HG03108 (cell line): ENCODE results near the gene LRRC36.
"Not testable (repeated sequence)": the region's sequence is repeated elsewhere in the genome, so short reads cannot be mapped to it uniquely, and the experiment has no call there.

Source experiments
- ATAC-seq: cut with Tn5 transposase; IDR thresholded peaks from one replicate; pipeline ENCODE4 v1.9.1; 2021; ENCODE audit warnings: moderate library complexity; ENCODE audit not compliant: unreplicated experiment

Gene LRRC36

DNA sequence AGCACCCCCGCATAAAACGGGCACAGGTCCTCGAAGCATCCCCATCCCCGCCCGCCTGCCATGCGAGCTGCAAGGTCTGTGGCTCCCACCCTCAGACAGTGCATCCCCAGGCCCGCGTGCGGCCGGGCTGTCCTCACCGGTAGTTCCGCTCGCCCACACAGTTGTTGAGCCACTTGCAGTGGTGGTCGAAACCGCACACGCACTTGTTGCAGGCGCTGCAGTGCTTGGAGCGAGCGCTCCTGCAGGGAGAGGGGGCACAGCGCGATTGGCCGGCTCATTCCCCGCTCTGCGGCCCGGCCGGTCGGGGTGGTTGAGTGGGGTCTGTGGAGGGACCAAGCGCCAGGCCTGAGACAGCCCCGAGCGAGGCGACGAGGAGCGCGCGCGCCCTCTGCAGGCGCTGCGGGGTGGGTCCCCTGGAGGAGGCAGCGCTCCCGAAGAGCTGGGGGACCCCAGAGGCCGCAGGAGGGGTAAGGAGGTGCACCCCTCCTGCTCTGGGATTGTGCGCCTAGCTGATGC is 72.7 kb downstream of the LRRC36 start:
- ATAC-seq: no peak

- ATAC-seq: no peak
Measured at GRCh38 chr16:67399749-67400704, 73.4 kb downstream of the LRRC36 start.

GRCh38 chr16:67400901-67401300 is 74.3 kb downstream of the LRRC36 start:
- ATAC-seq: no peak

DNA sequence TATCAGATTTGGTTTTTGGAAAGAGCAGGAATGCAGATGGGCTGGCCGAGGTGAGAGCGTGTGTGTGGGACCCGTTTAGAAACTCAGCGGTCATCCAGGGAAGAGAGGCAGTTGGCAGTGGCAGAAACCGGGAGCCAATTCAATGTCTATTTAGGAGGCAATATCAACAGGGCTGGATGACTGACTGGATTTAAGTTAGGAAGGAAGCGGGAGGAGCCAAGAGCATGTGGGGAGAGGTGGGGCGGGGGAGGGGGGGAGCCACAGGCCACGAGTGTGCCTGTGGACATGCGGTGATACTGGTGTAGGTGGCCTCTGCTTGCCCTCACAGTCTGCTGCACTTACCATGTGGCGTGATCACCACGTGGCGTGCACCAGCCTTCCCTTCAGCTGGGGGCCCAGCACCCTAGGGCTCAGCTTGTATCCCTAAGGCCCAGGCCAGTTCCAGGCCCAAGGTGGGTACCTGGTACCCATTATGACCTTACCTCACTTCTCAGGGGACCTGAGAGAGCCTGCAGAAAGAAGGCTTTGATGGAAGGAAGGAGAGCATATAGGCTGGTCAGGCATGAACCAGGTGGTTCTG is 77.5 kb downstream of the LRRC36 start:
- no peak for ATAC-seq

DNA sequence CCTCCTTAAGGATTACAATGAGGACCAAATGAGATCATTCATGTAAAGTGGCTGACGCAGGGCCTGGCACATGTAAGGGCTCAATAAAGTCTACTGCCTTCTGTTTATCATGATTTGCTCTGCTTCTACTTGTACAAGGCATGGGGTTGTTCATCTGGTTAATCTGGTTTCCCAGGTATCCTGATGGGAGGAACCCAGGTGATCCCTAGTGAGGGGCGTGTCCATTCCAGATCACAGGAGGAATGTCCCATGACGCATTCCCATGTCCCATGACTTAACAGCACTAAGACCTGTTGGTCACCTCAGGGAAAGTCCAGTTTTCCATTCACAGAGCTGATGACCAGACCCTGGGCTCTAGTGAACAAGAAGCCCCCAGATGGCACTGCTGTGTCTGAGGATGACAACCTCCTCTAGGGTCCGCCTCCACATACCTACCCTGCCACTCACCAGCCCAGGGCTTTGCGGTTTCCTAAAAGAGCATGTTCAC is 78.2 kb downstream of the LRRC36 start:
- ATAC-seq: no peak

- no peak for ATAC-seq
Measured at GRCh38 chr16:67405336-67405735, 78.7 kb downstream of the LRRC36 start.

- ATAC-seq: no peak
Measured at GRCh38 chr16:67406111-67406971, 79.7 kb downstream of the LRRC36 start.

DNA sequence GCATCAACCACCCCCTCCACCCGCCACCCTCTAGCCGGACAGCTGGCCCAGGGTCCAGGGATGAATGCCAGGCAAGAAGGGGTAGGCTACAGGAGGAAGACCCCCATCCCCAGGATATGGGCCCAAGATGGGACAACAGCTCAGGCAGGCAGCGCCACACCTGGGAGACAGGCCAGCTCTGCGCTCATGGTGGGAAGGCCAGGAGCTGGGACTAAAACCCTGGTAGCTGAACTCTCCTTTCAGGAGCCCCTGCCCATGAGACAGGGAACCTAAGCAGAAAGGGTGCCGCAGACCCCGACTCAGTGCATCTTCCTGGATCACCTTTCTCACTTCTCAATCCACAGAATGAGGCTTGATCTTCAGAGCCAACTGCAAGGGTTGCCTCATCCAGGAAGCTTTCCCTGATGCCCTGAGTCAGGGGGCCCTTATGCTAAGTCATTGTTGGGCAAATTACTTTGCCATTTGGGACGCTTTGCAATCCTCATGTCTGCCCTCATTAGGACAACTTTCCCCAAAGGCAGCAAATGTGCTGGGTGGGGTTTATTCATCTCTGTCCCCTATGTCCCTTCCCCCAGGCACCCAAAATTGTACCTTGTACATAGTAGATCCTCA is 80.7 kb downstream of the LRRC36 start:
- ATAC-seq: no peak

DNA sequence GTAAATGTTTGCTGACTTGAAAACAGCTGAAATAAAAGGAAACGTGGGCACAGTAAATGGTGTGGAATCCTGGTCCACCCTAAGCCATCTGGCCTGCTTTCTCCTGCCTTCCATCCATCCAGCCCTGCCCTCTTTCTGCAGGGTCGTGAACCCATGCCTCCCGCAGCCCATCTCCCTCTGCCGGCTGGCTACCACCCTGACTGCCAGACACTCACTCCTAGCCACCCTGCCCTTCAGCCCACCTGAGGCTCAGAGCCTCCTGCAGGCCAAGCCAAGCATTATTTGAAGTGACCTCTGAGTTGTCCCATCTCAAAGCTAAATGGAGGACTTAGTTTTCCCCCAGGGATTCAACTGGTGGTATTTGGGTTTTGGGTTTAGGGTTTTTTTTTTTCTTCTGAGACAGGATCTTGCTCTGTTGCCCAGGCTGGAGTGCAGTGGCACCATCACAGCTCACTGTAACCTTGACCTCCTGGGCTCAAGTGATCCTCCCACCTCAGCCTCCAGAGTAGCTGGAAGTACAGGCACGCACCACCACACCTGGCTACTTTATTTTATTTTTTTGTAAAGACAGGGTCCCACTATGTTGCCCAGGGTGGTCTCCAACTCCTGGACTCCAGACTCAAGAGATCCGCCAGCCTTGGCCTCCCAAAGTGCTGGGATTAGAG is 81.3 kb downstream of the LRRC36 start:
- no peak for ATAC-seq

DNA sequence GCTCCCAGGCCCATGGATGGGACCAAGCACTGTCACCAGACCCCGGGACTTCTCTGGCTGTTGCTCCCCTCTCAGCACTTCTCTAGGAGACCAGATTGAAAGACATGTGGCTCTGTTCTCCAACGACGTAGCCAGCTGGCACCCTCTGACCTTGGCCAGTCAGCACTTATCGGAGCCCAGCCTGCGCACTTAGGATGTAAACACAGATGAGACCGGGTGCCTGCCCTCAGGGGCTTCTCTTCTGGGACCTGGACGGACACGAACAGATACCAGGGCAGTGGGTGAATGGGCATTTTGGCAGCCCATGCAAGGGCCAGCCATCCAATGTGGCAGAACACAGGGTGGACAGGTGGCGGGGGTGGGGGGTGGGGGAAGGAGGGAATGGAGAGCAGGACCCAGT is 83.0 kb downstream of the LRRC36 start:
- no peak for ATAC-seq

DNA sequence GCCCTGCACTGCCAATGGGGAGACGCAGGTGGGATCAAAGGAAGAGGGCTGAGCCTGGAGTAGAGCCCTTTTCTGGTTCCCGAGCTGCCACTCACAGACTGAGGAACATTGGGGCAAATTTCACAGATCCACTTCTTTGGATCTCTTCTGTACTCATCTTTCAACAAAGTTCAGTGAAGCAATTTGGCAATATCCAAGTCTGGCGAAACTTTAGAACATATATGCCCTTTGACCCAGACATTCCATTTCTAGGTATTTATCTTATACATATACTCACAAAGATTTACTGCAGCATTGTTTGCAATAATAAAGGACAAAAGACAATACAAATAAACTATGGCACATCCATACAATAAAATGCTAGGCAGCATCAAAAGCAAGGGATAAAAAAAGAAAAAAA is 84.7 kb downstream of the LRRC36 start:
- no peak for ATAC-seq

GRCh38 chr16:67412294-67412693 is 85.7 kb downstream of the LRRC36 start:
- no peak for ATAC-seq

DNA sequence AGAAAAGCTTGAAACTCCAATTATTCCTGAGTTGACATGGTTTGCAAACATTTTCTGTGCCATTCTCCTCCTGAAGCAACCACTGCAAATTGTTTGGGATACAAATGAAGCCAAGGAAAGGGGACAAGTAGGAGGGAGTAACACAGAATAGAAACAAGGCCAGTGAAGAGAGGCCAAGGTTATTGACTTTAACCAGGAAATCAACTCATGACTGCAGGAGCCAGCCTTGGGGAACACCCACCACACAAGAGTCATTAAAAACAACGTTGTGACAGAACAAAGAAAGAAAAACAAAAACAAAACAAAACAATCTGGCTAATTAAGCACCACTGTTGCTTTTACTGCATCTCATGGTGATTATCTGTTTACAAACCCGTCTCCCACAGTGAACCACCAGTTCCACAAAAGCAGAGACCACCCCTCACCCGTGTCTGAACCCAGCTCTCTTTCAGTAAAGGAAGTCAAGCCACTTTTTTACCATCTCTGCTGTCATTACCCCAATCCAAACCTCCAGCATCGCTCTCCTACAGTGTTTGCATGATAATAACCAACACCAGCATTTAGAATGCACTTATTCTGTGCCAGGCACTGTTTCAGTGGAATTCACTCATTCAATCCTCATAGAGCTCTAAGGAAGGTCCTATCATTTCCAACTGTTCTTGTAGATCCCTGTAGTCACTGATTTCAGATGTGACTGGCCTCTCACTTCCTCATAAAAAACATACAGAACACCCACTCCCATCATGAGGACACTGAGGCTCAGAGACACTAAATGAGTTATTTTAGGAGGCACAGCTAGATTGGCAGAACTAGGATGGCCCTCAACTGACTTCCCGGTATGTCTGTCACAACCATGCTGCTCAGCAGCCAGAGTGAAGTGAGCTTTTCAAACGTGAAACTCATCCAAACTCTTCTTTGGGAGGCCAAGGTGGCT is 87.6 kb downstream of the LRRC36 start:
- no peak for ATAC-seq

DNA sequence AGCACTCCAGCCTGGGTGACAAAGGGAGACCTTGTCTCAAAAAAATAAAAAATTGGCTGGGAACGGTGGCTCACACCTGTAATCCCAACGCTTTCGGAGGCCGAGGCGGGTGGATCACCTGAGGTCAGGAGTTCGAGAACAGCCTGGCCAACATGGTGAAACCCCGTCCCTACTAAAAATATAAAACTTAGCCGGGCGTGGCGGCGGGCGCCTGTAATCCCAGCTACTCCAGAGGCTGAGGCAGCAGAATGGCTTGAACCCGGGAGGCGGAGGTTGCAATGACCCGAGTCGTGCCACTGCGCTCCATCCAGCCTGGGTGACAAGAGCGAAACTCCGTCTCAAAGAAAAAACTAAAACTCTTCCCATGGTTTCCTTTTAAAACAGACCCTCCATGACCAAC is 88.8 kb downstream of the LRRC36 start:
- ATAC-seq: not testable (repeated sequence)

DNA sequence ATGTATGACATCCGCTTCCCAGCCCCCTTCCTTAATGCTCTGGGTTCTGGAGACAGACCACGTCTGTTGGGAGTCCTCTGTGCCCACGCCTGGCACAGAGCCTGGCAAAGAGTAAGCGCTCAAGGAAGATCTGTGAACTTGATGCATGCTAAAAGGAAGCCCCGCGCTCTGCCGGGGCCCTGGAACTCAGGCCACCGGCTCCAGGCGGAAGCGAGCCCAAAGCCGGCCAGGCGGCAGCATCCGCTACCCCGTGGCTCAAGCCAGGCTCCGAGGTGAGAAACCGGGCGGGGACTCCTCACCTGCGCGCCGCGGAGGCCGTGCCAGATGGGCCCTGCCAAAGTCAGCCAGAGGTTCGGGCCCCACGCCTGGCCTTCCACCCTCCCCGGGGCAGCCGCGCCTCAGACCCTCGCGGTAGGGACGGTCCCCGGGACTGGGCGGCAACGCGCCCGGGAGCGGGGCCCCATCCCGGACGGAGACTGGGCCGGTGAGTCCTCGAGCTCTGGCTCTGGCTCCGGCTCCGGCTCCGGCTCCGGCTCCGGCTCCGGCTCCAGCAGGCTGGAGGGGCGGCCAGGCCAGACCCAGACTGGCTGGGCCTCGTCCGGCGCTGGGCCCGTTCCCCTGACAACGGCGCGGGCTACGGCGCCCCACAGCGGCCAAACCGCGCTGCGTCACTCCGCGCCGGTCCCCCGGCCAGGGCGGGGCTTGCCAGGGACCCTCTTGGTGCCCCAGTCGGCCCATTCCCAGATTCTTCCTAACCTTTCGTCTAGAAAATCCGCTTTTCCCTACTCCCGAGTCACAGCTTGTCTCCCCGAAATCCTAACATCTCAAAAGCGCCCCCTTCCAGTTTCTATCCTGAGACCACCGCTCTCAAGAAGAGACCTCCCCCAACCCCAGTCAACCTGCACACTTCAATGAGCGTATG is 89.5 kb downstream of the LRRC36 start, which contains the start of gene ZDHHC1:
ZDHHC1 (minus strand) TSS at position 606 of the 922 bp plus-strand sequence. CDS start 8,702 bp downstream, outside the sequence.
- peak; percentile 68 for ATAC-seq

DNA sequence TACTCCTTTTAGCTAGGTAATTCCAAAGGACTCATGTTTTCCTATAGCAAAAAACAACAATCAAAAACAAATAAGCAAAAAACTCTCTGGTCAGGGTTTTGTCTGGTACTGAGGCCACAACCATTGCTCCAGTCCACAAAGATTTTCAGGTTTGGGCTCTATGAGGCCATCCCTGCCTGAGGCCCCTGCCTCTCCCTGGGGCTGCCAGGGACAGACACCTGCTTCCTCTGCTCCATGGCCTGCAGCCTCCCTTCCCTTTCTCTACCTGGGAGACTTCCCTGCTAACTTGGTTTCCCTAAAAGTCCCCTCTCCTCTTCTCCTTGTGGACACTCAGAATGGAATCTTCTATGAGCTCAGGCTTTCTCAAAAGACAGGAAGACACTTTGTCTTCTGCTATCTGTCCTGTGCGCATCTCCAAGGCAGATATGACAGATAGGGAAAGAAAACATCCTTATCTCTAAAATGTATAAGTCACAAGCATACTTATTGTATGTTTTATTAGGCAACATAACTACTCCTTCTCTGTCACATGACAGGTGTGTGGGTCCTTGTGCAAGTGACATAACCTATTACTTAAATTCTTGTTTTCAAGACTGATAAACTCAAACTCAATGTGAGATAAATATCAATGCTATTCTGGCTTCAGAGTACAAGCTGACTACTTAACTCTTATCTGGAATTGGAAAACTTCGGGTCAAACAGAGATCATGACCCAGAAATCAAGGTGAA is 90.9 kb downstream of the LRRC36 start:
- ATAC-seq: no peak

- ATAC-seq: no peak
Measured at GRCh38 chr16:67419502-67419901, 92.9 kb downstream of the LRRC36 start.
